ENCODE results near the gene VTI1A. TPM values are rescaled to one million over a fixed set of nuclear protein-coding genes. Genes with fewer than 3 reads are reported as not detected.

The VTI1A gene
- total RNA-seq, 1 experiment from 2014 or later, result 27.0 TPM

- DNase-seq (ENCODE audit: low spot score), result no peak
These were observed 335.3 kb downstream of the VTI1A start for GRCh38 chr10:112782200-112782907.

- DNase-seq (ENCODE audit: low spot score), result no peak
These were observed 336.5 kb downstream of the VTI1A start for GRCh38 chr10:112783351-112784021.

- no peak for DNase-seq (ENCODE audit: low spot score)
These were observed 337.0 kb downstream of the VTI1A start for GRCh38 chr10:112784022-112784461.

- DNase-seq (ENCODE audit: low spot score), result no peak
These were observed 338.1 kb downstream of the VTI1A start for GRCh38 chr10:112785089-112785488.

GRCh38 chr10:112789248-112789647 lies 342.2 kb downstream of the VTI1A start:
- no peak for DNase-seq (ENCODE audit: low spot score)

- no peak for DNase-seq (ENCODE audit: low spot score)
These were observed 343.0 kb downstream of the VTI1A start for GRCh38 chr10:112790030-112790429.

GRCh38 chr10:112790921-112791320 lies 343.9 kb downstream of the VTI1A start:
- no peak for DNase-seq (ENCODE audit: low spot score)

GRCh38 chr10:112791447-112791846 lies 344.4 kb downstream of the VTI1A start:
- no peak for DNase-seq (ENCODE audit: low spot score)

- no peak for DNase-seq (ENCODE audit: low spot score)
These were observed 345.6 kb downstream of the VTI1A start for GRCh38 chr10:112792487-112793201.

GRCh38 chr10:112793202-112793921 lies 346.3 kb downstream of the VTI1A start:
- DNase-seq (ENCODE audit: low spot score), result no peak

GRCh38 chr10:112794201-112794600 lies 347.2 kb downstream of the VTI1A start:
- DNase-seq (ENCODE audit: low spot score), result no peak

GRCh38 chr10:112795067-112795466 lies 348.1 kb downstream of the VTI1A start:
- DNase-seq (ENCODE audit: low spot score), result no peak

- DNase-seq (ENCODE audit: low spot score), result no peak
These were observed 350.2 kb downstream of the VTI1A start for GRCh38 chr10:112797197-112797596.

GRCh38 chr10:112797855-112798254 lies 350.8 kb downstream of the VTI1A start:
- DNase-seq (ENCODE audit: low spot score), result no peak

- DNase-seq (ENCODE audit: low spot score), result no peak
These were observed 352.0 kb downstream of the VTI1A start for GRCh38 chr10:112799038-112799437.

GRCh38 chr10:112799726-112800510 lies 352.9 kb downstream of the VTI1A start:
- DNase-seq (ENCODE audit: low spot score), result no peak

- DNase-seq (ENCODE audit: low spot score), result no peak
These were observed 354.0 kb downstream of the VTI1A start for GRCh38 chr10:112801004-112801403.

GRCh38 chr10:112801748-112802147 lies 354.7 kb downstream of the VTI1A start:
- no peak for DNase-seq (ENCODE audit: low spot score)

- DNase-seq (ENCODE audit: low spot score), result no peak
These were observed 355.5 kb downstream of the VTI1A start for GRCh38 chr10:112802411-112803022.

- DNase-seq (ENCODE audit: low spot score), result no peak
These were observed 357.0 kb downstream of the VTI1A start for GRCh38 chr10:112803961-112804401.

- no peak for DNase-seq (ENCODE audit: low spot score)
These were observed 358.2 kb downstream of the VTI1A start for GRCh38 chr10:112805254-112805590.

All from H4 (cell line).